Epithelial cell of proximal tubule (primary cell): ENCODE measurements around the gene PLOD3. TPM values are rescaled to one million over a fixed set of nuclear protein-coding genes. Genes with fewer than 3 reads are reported as not detected.

Experiments used
- DNase-seq: peaks from one replicate; pipeline ENCODE4 v3.0.0-alpha.2; 2011; ENCODE audit warnings: low read depth
- H3K4me3 ChIP-seq: 2 replicates; pipeline ENCODE4 v1.5.1; 2011; ENCODE audit warnings: low read depth, mild to moderate bottlenecking, low read length
- total RNA-seq: library from RNA; depleted of rRNA; stranded (reverse); fragments of >200 nt; gene quantifications from 2 replicates; pipeline ENCODE4 v1.2.3, GENCODE V29; 2015
- TF ChIP-seq, protein P1 (sequence below): conservative IDR thresholded peaks from 2 replicates; pipeline ENCODE4 v1.5.1; 2012; ENCODE audit warnings: low read depth, mild to moderate bottlenecking, low read length

PLOD3 gene
- total RNA-seq, 1 donor from 2014 or later = 75.0 TPM

DNA sequence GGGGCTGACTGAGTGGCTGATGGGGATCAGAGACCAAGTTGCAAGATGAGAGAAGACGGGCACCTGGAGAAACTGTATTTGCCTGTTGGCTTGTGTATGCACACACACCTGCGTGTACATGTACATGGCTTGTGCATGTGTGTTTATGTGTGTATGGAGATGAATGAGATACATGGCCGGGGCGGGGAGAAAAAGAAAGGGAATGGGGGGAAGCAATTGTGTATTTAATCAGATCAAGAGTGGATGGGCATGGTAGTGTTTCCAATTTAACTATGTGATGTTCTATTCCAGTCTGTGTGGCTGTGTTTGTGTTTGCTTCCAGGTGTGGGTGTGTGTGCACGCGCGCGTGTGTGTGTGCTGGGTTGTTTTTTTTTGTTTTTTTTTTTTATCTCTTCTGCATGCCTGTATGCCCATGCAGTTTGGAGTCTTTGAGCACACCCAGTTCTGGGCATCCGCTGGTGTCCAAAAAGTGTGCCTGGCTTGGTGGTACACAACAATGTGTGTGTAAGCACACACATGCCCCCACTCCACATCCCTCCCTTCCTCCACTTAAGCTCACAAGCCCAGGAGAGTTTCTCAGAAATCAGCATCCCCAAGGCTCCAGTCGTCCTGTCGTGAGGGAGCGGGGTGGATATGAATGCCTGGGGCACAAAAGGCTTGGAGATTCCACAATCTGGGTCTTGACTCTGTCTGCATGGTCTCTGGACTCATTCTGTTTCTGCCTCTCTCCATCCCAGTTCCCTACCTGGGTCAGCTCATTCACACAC, 49.6 kb downstream of the PLOD3 start:
- TF ChIP-seq, protein P1, sequence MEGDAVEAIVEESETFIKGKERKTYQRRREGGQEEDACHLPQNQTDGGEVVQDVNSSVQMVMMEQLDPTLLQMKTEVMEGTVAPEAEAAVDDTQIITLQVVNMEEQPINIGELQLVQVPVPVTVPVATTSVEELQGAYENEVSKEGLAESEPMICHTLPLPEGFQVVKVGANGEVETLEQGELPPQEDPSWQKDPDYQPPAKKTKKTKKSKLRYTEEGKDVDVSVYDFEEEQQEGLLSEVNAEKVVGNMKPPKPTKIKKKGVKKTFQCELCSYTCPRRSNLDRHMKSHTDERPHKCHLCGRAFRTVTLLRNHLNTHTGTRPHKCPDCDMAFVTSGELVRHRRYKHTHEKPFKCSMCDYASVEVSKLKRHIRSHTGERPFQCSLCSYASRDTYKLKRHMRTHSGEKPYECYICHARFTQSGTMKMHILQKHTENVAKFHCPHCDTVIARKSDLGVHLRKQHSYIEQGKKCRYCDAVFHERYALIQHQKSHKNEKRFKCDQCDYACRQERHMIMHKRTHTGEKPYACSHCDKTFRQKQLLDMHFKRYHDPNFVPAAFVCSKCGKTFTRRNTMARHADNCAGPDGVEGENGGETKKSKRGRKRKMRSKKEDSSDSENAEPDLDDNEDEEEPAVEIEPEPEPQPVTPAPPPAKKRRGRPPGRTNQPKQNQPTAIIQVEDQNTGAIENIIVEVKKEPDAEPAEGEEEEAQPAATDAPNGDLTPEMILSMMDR = no peak
- no peak for DNase-seq
- no peak overlapping the region for H3K4me3 ChIP-seq

- TF ChIP-seq, protein P1 = no peak
- no peak for DNase-seq
- peak overlapping the region; percentile 38 for H3K4me3 ChIP-seq
Measured at GRCh38 chr7:101166909-101167644, 50.3 kb downstream of the PLOD3 start.

DNA sequence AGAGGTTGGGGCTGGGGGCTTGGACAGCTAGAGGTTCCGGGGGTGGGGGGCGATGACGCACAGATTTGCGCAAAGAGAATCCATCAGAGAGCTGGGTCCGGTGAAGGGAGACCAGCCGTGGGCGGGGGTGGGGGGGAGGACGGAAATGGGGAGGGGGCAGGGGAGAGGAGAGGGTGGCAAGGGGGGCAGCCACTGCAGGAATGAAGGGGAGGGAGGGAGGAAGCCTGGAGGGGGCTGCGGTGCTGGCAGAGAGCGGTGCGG, 50.8 kb downstream of the PLOD3 start:
- DNase-seq = no peak
- H3K4me3 ChIP-seq = peak overlapping the region; percentile 65
- TF ChIP-seq, protein P1 = no peak

- TF ChIP-seq, protein P1 = no peak
- H3K4me3 ChIP-seq = peak overlapping the region; percentile 65
- DNase-seq = no peak
Measured at GRCh38 chr7:101165958-101166647, 51.3 kb downstream of the PLOD3 start.

- TF ChIP-seq, protein P1 = no peak
- DNase-seq = no peak
- peak within 1 kb of the TSS; percentile 65 for H3K4me3 ChIP-seq
Measured at GRCh38 chr7:101165075-101165957, 52.1 kb downstream of the PLOD3 start, which contains the start of gene VGF. Gene VGF (minus strand): TSS chr7:101165569. CDS start chr7:101164843, 726 bp downstream.

GRCh38 chr7:101164071-101164840, 53.1 kb downstream of the PLOD3 start:
- H3K4me3 ChIP-seq = peak overlapping the region; percentile 65
- TF ChIP-seq, protein P1 = no peak
- no peak for DNase-seq
